Measurements from ENCODE around the gene ABLIM2.

DNA sequence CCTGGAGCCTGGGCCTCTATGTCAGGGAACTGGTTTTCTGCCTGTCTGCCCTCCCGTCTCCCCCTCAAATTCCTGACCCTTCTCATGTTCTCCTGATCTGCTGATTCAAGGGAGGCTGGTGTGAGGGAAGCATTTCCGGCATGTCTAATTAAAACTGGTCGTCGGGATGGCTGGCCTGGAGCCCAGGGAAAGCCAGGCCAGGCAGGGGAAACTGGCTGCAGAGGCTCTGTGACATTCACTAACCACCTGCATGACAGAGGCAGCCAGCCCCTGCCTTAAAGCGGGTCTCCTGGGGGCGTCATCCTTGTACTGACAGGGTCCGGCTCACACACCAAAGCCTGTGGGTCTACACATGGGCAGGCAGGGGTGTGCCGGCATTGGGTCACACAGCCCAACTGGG, 35.2 kb downstream of the ABLIM2 start:
- TF ChIP-seq, protein P1, sequence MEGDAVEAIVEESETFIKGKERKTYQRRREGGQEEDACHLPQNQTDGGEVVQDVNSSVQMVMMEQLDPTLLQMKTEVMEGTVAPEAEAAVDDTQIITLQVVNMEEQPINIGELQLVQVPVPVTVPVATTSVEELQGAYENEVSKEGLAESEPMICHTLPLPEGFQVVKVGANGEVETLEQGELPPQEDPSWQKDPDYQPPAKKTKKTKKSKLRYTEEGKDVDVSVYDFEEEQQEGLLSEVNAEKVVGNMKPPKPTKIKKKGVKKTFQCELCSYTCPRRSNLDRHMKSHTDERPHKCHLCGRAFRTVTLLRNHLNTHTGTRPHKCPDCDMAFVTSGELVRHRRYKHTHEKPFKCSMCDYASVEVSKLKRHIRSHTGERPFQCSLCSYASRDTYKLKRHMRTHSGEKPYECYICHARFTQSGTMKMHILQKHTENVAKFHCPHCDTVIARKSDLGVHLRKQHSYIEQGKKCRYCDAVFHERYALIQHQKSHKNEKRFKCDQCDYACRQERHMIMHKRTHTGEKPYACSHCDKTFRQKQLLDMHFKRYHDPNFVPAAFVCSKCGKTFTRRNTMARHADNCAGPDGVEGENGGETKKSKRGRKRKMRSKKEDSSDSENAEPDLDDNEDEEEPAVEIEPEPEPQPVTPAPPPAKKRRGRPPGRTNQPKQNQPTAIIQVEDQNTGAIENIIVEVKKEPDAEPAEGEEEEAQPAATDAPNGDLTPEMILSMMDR (IDR thresholded peaks at IDR 0.05): no peak
- TF ChIP-seq POLR2A (IDR thresholded peaks at IDR 0.05; ENCODE audit: low read depth): no peak
